Adrenal gland (tissue), 12 donors: ENCODE data around the gene WDR53. TPM values are rescaled to one million over a fixed set of nuclear protein-coding genes. Genes with fewer than 3 reads are reported as not detected.

Source experiments
- DNase-seq, 7 donors: peaks; one replicate each; pipeline ENCODE4 v3.0.0-alpha.2; 2019 to 2020
- H3K27ac ChIP-seq, 5 donors: fragments of 200-600 bp; sonication (generic) in 4 of 5; 1 replicate in 3 of 5; 2 replicates in 2 of 5; pipeline versions ENCODE4 v1.5.1 to v1.8.0; 2016 to 2020; ENCODE audit warnings: mild to moderate bottlenecking in 1 of 5
- H3K27me3 ChIP-seq: fragments of 200-600 bp; 2 replicates; pipeline ENCODE4 v1.8.0; 2021
- H3K36me3 ChIP-seq, 2 donors: fragments of 200-600 bp; replicated peaks in 1 of 2; 1 replicate in 1 of 2; 2 replicates in 1 of 2; pipeline versions ENCODE4 v1.5.1 to v1.8.0; 2018 to 2022
- H3K4me1 ChIP-seq, 2 donors: fragments of 200-600 bp; replicated peaks in 1 of 2; 1 replicate in 1 of 2; 2 replicates in 1 of 2; pipeline versions ENCODE4 v1.5.1 to v1.8.0; 2018 to 2021
- H3K4me3 ChIP-seq, 4 donors: fragments of 200-600 bp; sonication (generic) in 3 of 4; one replicate each; pipeline ENCODE4 v1.5.1; 2016 to 2018
- H3K9me3 ChIP-seq, 3 donors: fragments of 200-600 bp; sonication (generic) in 1 of 3; replicated peaks in 1 of 3; 1 replicate in 2 of 3; 2 replicates in 1 of 3; pipeline versions ENCODE4 v1.5.1 to v1.8.0; 2016 to 2021
- CTCF ChIP-seq, 6 experiments: fragments of 450-650 bp in 4 of 6; fragments of 200-600 bp in 2 of 6; sonication (generic) in 1 of 6; IDR thresholded peaks; 1 replicate in 5 of 6; 2 replicates in 1 of 6; pipeline versions ENCODE4 v1.5.1 to v1.8.0; 2016 to 2021; ENCODE audit warnings: antibody characterized with exemption in 6 of 6, mild to moderate bottlenecking in 2 of 6, moderate library complexity in 1 of 6
- POLR2A ChIP-seq, 2 donors: fragments of 450-650 bp; IDR thresholded peaks; one replicate each; pipeline ENCODE4 v1.6.1; 2017; ENCODE audit warnings: antibody characterized with exemption in 2 of 2, mild to moderate bottlenecking in 2 of 2, moderate library complexity in 1 of 2
- WGBS, 4 donors: extraction: QIAGEN DNeasy Blood & Tissue Kit in 2 of 4; methylation state at CpG; one replicate each; pipeline versions ENCODE4 v1.1.5 to v1.1.7; 2013 to 2017; 5-methylcytosine and 5-hydroxymethylcytosine counted together
- intact Hi-C, 2 donors: fragments of 100-400 bp; cut with DNase I; formaldehyde crosslinking; loops; one replicate each; pipeline versions ENCODE4 v1.14.1 to v1.15.0; 2022 to 2023
- polyA plus RNA-seq, 3 donors: library from polyadenylated mRNA; stranded (reverse); fragments of 200-250 nt in 2 of 3; fragments of 350-450 nt in 1 of 3; fragmentation: Illumina TruSeq in 1 of 3; extraction: RNeasy Lipid Tissue Mini Kit (QIAGEN cat#74804) in 1 of 3; gene quantifications; one replicate each; pipeline ENCODE4 v1.2.3, GENCODE V29; 2013 to 2014
- total RNA-seq, 9 donors: library from RNA; depleted of rRNA in 4 of 9; stranded (reverse); fragments of >200 nt in 4 of 9; fragments of 120-200 nt in 1 of 9; fragmentation: NEBNext Ultra II Directional in 1 of 9; extraction: Animal tissue kit (Norgen Biotek cat#: 25700) in 1 of 9; gene quantifications; one replicate each; pipeline versions ENCODE4 v1.1.0 to v1.2.4, GENCODE V29; 2013 to 2023
- donor health status: healthy with polysubstance abuse.
- donor health status: Bipolar disorder and iron deficiency.
- donor health status: DM: yes; HTN: yes; CAD: no.
- donor health status: DM: no; HTN: no; CAD: no.
- donor health status: DM: no; HTN: no; CAD: no.
- donor health status: DM: yes; HTN: yes; CAD: no.

The WDR53 gene
- total and polyA plus RNA-seq, 12 donors, result 1.8 to 27.5 (median 11.1) TPM

- intact Hi-C loops, result no loop called here
- TF ChIP-seq CTCF (IDR thresholded peaks at IDR 0.05) (no peak), POLR2A (IDR thresholded peaks at IDR 0.05) (no peak)
- no peak overlapping the region for H3K4me3 ChIP-seq
- 92 to 98% (median 93%) methylated on average over 5 of the region's 5 CpGs for WGBS, 4 donors
- no peaks in the 10 kb centered on the region for H3K4me1 ChIP-seq
- H3K27me3 ChIP-seq, result no peaks in the 10 kb centered on the region
- no peaks in the 10 kb centered on the region for H3K9me3 ChIP-seq
- H3K27ac ChIP-seq, result no peak overlapping the region
- H3K36me3 ChIP-seq, result no peaks in the 10 kb centered on the region
- no peak for DNase-seq
Observed at GRCh38 chr3:196557236-196557635, 11.1 kb downstream of the WDR53 start.

- no peak for DNase-seq
- Histone ChIP-seq H3K4me1 (no peaks in the 10 kb centered on the region), H3K36me3 (no peaks in the 10 kb centered on the region), H3K4me3 (no peak overlapping the region), H3K9me3 (no peaks in the 10 kb centered on the region), H3K27me3 (no peaks in the 10 kb centered on the region), H3K27ac (no peak overlapping the region)
- TF ChIP-seq CTCF (IDR thresholded peaks at IDR 0.05), result no peak
- no peak for TF ChIP-seq POLR2A (IDR thresholded peaks at IDR 0.05)
- intact Hi-C loops, result no loop called here
- whole genome bisulfite sequencing, 4 donors, result 81 to 90% (median 85%) methylated on average over 3 of the region's 3 CpGs
Observed at GRCh38 chr3:196555295-196555694, 13.1 kb downstream of the WDR53 start.

DNA sequence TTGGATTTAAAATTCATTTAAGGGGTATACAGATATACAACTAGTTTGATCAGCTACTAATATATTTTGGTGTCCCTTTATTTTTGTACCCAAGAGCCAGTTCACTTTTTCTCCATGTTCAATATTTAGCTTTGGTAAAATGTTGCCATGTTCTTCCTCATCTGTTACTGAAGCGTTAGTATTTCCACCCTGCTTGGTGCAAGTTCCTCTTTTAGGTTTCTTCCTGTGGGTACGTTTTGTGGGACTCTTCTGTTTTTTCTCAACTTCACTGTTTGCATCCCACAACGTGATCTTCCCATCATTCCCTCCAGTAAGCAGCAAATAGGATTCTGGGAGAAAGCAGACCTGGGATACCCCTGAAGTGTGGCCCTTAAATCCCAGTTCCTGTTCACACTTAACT, 14.1 kb downstream of the WDR53 start:
- Histone ChIP-seq H3K27me3 (no peaks in the 10 kb centered on the region), H3K4me1 (no peaks in the 10 kb centered on the region), H3K4me3 (no peak overlapping the region), H3K27ac (no peak overlapping the region), H3K36me3 (no peaks in the 10 kb centered on the region), H3K9me3 (peaks cover 0 to 5% (median 0%) of the 10 kb centered on the region in 3 donors)
- no peak for DNase-seq
- WGBS, 4 donors, result 63 to 76% (median 72%) methylated on average over 3 of the region's 3 CpGs
- TF ChIP-seq POLR2A (IDR thresholded peaks at IDR 0.05), result no peak
- no peak for TF ChIP-seq CTCF (IDR thresholded peaks at IDR 0.05)
- intact Hi-C loops, result no loop called here

GRCh38 chr3:196553551-196553950, 14.8 kb downstream of the WDR53 start:
- Histone ChIP-seq H3K27me3 (no peaks in the 10 kb centered on the region), H3K36me3 (no peaks in the 10 kb centered on the region), H3K4me1 (no peaks in the 10 kb centered on the region), H3K27ac (no peak overlapping the region), H3K9me3 (peaks cover 0 to 6% (median 0%) of the 10 kb centered on the region in 3 donors), H3K4me3 (no peak overlapping the region)
- WGBS, 4 donors, result 95 to 98% (median 96%) methylated on average over 8 to 9 of the region's 9 CpGs
- intact Hi-C loops, result no loop called here
- no peak for TF ChIP-seq CTCF (IDR thresholded peaks at IDR 0.05)
- no peak for DNase-seq
